Activated CD4-positive, alpha-beta T cell treated with anti-CD3 and anti-CD28 coated beads for 1 hour (primary cell): ENCODE data around the gene CHURC1.

Source experiments
- DNase-seq: peaks from one replicate; pipeline ENCODE4 v3.0.0-alpha.2; 2020

CHURC1 gene

DNA sequence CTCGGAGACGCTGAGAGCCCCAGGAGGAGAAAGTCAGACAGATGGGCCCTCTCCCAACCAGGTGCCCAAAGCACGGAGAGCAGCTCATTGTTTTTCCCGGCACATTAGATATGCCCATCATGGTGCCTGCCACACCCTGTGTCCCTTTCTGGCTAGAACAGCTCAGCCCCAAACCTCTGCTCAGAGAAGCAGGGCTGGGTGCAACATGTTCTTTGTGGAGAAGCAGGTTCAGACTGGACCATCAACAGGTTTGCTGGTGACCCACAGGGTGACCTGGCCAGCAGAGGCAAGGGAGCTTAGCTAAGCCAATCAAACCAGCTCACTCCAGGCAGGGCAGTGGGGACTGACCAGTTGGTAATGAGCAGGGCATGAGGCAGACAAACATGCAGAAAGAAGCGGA, 44.5 kb downstream of the CHURC1 start:
- no peak for DNase-seq

DNA sequence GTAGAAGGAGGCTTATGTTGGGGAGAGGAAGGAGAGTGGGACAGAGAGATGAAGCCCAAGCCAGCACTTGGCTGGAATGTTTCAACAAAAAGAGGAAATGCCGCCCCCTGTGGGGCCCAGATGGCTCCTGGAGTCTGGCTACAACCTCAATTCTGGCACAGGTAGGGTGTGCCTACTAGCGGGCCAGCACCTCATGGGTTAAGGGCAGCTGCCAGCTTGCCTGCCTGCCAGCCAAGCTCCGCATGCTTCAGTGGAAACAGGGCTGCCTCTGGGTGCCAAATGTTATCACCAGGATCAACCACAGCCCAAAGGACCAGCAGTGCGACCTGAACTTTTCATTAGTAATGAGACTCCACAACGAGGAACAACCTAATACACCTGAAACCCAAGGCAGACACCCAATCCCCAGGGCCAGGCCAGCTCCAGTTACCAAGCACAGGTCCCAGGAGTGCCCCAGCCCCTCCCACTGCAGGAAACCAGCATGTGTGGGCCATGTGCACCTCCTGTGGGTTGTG, 46.6 kb downstream of the CHURC1 start:
- DNase-seq, result no peak

DNA sequence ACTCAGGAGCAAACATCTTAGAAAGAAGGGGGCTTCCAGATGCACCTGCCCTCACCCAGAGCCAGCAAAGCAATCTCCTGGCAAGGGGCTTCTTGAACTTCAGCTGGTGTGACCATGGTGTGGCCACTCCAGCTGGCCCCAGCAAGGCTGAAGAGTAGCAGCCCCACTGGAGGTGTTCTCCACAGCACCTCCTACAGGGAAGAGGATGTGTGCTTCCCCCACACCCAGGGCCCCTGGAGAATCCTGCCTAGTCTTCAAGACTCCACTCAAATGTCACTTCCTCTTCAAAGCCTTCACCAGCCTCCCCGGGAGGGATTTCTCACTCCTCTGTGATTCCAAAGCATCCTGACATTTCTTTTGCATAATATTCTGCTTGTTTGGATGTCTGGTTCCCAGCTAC, 49.4 kb downstream of the CHURC1 start:
- no peak for DNase-seq

DNA sequence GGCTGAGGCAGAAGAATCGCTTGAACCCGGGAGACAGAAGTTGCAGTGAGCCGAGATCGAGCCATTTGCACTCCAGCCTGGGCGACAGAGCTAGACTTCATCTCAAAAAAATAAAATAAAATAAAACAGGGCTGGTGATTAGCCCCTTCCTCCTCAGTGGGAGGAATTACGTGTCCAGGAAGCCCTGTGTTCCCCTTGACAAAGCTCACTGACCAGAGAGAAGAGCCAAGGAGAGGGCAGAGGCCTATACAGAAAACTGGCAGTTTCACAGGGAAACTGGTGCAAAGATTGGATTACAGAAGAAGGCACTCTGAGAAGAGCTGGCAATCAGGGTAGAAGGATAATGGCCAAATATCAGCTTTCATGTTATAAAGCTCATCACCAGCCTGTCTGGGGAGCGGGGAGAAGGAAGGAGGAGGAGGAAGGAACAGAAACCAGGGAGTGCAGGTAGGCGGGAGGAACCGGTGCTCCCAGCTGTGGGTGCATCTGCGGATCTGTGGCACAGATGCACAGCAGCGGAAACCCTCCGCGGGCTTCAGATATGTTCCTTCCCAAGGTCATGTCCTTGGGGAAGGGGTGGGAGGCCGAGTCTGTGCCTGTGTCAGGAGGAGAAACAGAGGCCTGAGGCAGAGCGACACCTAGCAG, 51.2 kb downstream of the CHURC1 start:
- no peak for DNase-seq

DNA sequence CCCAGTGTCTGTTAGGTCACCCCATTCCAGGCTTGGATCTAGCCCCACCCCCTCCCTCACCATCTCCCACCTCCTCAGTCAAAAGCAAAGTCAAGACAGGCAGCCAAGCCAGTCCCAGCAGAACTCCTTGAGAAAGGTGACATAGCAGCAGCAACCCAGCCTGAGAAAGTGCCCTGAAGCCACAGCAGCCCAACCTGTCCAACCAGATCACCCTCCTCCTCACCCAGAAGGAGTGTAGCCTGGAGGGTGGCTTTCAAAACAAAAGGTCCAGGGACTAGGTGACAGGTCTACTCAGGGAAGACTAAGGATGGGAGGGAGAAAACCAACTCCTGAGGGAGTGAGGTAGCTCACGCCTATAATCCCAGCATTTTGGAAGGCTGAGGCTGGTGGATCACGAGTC, 52.7 kb downstream of the CHURC1 start:
- no peak for DNase-seq

DNA sequence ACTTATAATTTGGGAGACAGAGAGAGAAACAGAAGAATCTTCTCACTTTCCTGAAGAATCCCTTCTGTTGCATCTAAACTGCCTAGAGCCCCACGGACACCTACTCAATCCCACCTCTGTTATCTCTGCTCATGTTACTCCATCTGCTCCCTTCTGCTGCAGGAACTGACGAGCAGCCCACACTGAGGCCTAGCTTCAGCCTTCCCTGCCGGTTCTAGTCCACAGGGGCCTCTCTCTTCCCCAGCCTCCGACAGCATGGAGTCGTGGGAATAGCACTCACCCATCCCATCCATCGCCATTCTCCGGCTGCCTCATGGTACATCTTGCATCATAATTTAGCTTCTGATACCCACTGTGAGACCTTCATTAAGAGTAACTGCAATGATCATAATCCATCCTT, 53.9 kb downstream of the CHURC1 start:
- no peak for DNase-seq

DNA sequence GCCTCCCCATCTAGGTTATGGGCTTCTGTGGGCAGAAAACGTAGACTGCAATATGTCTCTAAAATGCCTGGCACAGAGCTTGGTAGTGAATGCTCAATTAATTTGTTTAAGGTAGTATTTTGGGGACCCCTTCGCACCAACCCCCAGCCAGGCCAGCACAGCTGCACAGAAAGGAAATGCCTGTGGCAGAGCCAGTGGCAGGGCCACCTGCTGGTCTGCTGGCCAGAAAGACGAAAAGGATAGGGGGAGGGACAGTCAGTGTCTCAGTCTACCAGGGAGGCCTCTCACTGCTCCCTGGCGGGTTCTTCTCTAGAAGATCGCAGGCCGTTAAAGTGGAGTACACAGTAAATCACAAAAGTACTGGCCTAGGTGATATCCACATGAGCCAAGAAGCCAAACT, 54.4 kb downstream of the CHURC1 start:
- DNase-seq, result no peak

DNA sequence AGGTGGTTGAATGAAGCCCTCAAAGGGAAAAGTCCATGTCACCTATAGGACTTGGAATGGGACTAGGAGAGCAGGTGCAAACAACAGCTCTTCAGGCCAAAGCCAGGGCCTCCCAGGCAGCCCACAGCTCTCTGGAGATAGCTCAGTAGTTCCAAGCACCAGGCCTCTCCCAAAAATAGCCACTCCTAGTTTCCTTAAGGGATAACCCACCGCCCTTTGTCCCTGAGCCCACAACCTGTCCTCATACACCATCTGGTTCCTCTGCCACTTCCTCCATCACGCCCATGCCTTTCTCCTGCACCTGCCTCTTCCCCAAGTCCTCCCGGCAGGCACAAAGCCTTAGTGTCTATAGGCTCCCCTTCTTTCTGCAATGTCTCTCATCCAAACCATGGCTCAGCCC, 55.8 kb downstream of the CHURC1 start:
- no peak for DNase-seq

DNA sequence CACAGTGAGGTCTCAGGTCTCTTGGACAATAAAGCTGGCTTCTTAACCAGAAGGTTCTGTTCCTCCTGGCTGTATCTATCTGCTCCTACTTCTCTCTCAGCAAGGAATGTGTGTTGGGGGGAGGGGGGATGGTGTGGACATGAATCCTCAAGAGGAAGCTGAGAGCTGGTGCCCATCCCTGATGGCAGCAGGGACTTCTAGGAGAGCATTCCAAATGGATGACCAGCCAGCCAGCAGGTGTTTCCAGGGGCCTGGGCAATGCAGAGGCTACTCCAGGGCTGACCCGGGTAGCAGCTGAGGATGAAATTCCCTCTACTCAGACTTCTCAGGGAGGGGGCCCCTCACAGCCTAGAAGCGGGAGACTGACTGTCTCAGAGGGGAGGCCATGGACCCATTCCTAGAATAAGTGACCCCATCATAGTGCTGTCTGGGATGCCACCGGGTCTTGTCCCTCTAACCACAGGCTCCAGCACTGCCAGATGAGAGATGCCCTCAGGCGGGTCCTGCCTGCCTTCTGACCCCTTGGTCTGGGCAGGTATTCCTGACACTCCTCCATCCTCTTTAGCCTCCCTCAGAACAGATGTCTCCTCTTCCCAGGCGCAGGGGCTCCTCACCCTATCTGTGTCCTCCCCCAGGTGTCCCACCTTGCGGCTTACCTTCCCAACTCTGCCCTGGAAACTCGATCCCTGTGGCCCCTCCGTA, 56.7 kb downstream of the CHURC1 start:
- DNase-seq, result no peak

DNA sequence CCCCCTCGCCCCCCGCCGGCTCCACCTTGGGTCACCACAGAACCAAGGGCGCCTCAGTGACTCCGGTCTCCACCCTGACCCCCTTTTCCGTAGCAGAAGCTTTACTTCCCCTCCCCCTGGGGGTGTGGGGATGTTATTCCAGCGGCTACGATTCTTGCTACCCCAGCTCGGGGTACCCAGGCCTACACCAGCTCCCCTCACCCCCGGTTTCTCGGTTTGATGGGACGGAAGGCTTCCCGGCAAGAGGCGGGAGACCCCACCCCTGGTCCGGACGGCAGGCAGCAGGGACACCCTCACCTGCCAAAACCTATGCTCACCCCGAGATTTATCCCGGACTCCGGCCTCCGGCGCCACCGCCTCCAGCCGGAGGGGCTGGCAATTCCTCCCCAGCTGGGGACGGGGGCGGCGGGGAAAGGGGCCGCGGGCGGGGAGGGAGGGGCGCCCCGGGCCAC, 57.3 kb downstream of the CHURC1 start:
- DNase-seq, result no peak

DNA sequence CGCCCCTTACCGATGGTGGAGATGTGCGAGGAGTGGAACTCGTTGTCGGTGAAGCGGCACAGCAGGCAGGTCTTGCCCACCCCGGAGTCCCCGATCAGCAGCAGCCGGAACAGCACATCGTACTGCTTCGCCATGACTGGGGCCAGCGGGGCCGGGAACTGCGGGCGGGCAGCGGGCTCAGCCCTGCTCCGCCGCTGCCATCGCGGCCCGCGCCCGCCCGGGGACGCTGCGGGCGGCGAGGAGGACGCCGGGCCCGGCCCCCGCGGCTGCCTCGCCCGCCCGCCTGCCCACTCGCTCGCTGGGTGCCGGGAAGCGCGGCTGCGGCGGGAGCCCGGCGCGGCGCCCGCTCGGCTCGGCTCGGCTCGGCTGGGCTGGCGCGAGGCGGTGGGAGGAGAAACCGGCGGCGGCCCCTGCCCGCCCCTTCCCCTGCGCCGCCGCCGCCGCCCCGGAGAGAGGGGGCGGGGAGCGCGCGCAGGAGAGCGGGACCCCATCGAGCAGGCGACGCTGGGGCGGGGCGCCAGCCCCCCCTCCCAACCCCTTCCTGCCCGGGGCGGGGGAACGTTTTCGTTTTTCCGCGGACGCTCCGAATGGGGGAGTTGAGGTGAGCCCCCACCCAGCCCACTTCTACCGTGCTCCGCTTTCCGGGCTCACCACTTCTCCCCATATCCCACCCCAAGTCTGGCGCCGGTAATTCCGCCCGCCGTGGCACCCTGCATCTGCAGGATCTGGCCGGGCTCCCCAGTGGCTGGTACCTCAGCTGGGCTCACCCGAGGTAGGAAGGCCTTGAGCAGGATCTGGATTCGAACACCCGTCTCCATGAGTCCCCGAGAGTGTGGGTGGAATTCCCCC, 57.9 kb downstream of the CHURC1 start, which contains the start of gene RAB15:
Gene RAB15 (minus strand): TSS at position 394 of the 849 bp plus-strand sequence. CDS start 260 bp downstream, at position 134.
- no peak for DNase-seq

DNA sequence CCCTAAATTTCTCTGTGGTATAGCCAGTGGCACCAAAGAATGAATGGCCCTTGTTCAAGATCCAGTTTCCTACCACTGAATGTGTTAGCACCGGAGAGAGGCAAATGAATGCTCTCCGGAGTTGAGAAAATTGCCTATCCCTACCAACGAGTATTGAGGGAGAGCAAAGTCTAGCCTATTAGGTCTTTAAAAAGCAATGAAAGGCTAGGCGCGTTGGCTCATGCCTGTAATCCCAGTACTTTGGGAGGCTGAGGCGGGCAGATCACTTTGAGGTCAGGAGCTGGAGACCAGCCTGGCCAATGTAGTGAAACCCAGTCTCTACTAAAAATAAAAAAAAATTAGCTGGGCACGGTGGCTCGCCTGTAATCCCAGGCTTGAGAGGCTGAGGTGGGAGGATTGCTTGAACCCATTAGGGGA, 58.8 kb downstream of the CHURC1 start:
- no peak for DNase-seq

DNA sequence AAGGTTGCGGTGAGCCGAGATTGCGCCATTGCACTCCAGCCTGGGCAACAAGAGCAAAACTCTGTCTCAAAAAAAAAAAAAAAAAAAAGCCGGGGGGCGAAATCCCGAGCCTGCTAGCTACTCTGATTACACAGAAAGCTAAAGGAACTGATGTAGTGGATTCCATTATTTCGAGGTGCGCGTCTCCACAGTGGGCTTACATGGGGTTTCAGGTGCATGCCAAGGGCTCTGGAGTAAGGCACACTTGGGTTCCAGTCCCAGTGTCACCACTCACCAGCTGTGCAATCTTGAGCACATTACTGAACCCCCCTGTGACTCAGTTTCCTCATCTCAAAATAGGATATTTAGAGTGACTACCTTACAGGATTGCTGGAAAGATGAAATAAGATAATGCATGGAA, 59.6 kb downstream of the CHURC1 start:
- no peak for DNase-seq

DNA sequence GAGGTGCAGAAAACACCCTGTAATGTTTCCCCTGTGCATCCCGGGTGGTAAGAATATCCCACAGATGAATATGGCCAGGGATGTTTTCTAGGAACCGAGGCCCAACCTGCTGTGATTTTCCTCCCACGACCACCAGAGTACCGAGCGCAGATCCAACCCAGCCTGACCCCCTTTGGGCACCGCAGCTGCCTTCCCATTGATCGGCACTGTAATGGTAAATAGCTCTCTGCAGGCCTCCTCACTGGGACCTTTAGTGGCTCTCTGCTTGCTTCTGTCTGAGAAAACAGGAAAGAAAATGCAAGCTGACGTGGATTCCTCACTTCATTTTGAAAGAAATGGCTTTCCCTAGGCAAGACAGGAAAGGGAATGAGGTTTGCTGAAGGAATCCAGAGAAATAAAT, 60.3 kb downstream of the CHURC1 start:
- DNase-seq, result no peak

DNA sequence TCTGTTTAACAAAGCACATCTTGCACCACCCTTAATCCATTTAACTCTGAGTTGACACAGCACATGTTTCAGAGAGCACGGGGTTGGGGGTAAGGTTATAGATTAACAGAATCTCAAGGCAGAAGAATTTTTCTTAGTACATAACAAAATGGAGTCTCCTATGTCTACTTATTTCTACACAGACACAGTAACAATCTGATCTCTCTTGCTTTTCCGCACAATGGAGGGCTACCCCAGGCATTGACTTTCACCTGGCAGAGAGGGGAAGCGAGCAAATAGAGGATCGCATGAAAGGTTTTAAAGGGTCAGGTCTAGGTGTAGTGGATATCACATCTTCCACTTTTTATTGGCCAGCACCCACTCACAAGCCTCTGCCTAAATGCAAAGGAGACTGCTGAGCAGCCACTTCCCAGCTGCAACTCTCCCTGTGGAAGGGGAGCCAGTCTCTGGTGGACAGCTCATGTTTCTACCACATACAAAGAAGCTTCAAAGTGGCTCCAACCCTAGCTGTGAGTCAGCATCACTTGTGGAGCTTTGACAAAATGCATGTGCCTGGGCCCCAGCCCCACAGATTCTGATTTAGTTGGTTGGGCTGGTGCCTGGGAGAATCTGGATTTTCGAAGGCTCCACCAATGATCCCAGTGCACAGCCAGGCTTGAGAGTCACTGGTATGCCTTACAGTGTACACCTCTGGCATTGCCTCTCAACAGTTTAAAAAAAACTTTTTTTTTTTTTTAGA, 65.2 kb downstream of the CHURC1 start:
- no peak for DNase-seq

DNA sequence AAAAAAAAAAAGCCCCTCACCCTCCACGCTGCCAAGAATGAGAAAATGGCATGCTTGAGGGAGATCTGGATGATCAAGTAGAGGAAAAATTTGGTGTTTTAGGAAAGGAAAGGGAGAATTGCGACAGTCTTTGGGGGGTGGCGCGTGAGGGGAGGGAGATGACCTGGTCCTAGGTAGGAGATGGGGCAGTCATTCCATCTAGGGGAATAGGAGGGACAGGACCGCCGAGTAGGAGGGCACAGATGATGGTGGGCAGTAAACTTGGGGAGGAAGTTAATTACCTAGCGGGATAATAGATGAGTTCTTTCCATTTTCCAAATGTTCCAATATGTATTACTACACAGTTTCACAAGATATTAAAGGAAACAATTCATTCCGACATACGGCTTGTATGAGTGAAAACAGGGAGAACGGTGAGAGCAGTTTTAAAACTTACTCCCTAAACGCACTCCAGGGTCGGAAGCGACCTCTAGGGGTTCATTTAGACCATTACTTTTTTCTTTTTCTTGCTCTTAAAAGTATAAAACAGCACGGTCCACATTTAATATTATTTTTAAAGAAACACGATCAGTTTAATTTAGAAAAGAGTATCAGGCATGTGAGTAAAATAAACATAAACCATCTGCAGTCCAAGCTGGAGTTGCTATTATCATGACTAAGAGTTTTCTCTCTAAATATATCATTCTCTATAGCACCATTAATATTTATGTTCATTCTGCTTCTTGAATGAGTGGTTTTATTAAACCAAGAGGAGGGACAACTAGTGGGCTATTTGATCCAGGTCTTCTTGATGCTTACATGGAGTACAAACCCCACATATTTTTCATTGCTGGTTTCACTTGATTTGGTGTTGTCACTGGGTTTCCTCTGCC, 69.4 kb downstream of the CHURC1 start:
- DNase-seq, result no peak
